Memory B cell (primary cell): ENCODE data around the gene CACNA1C.

Source experiments
- ATAC-seq: fragments of 150-1000 bp; cut with Tn5 transposase; 2 replicates; pipeline ENCODE4 v1.10.0; 2021; ENCODE audit warnings: low read depth, mild to moderate bottlenecking, moderate library complexity
- DNase-seq, 2 donors: peaks; one replicate each; pipeline ENCODE4 v3.0.0; 2022; ENCODE audit warnings: low spot score in 2 of 2
- H3K27ac Mint-ChIP-seq: one replicate; pipeline ENCODE4 v1.8.0; 2022; ENCODE audit warnings: mild to moderate bottlenecking, moderate library complexity, mixed read lengths
- H3K27me3 Mint-ChIP-seq: one replicate; pipeline ENCODE4 v1.8.0; 2022; ENCODE audit warnings: mixed read lengths
- H3K36me3 Mint-ChIP-seq: one replicate; pipeline ENCODE4 v1.8.0; 2022; ENCODE audit warnings: mild to moderate bottlenecking, mixed read lengths
- H3K4me1 Mint-ChIP-seq: one replicate; pipeline ENCODE4 v1.8.0; 2022; ENCODE audit warnings: mixed read lengths
- H3K4me3 Mint-ChIP-seq: one replicate; pipeline ENCODE4 v1.8.0; 2022; ENCODE audit warnings: mild to moderate bottlenecking, moderate library complexity, mixed read lengths
- H3K9me3 Mint-ChIP-seq: one replicate; pipeline ENCODE4 v1.8.0; 2022; ENCODE audit warnings: mixed read lengths

The CACNA1C gene

GRCh38 chr12:2285462-2285861 is 232.7 kb downstream of the CACNA1C start:
- DNase-seq (no peak), ATAC-seq (no peak)
- H3K4me3 Mint-ChIP-seq: no peak overlapping the region
- peaks cover 6% of the 10 kb centered on the region for H3K9me3 Mint-ChIP-seq
- peaks cover 6% of the 10 kb centered on the region for H3K27me3 Mint-ChIP-seq
- no peaks in the 10 kb centered on the region for H3K4me1 Mint-ChIP-seq
- no peak overlapping the region for H3K27ac Mint-ChIP-seq
- peaks cover 2% of the 10 kb centered on the region for H3K36me3 Mint-ChIP-seq

GRCh38 chr12:2286047-2286446 is 233.3 kb downstream of the CACNA1C start:
- no peaks in the 10 kb centered on the region for H3K4me1 Mint-ChIP-seq
- no peak for ATAC-seq
- peaks cover 4% of the 10 kb centered on the region for H3K9me3 Mint-ChIP-seq
- no peak overlapping the region for H3K4me3 Mint-ChIP-seq
- H3K27me3 Mint-ChIP-seq: peaks cover 5% of the 10 kb centered on the region
- no peak for DNase-seq
- no peak overlapping the region for H3K27ac Mint-ChIP-seq
- peaks cover 1% of the 10 kb centered on the region for H3K36me3 Mint-ChIP-seq

GRCh38 chr12:2286461-2287131 is 233.8 kb downstream of the CACNA1C start:
- Mint-ChIP-seq H3K9me3 (no peaks in the 10 kb centered on the region), H3K27ac (no peak overlapping the region), H3K4me1 (no peaks in the 10 kb centered on the region), H3K36me3 (no peaks in the 10 kb centered on the region), H3K27me3 (peaks cover 4% of the 10 kb centered on the region), H3K4me3 (no peak overlapping the region)
- DNase-seq: no peak
- no peak for ATAC-seq

- Mint-ChIP-seq H3K27ac (no peak overlapping the region), H3K4me1 (no peaks in the 10 kb centered on the region), H3K27me3 (peaks cover 4% of the 10 kb centered on the region), H3K36me3 (no peaks in the 10 kb centered on the region), H3K4me3 (no peak overlapping the region), H3K9me3 (no peaks in the 10 kb centered on the region)
- DNase-seq (no peak), ATAC-seq (no peak)
These were observed 234.4 kb downstream of the CACNA1C start for GRCh38 chr12:2287151-2287550.

- Mint-ChIP-seq H3K4me1 (no peaks in the 10 kb centered on the region), H3K27me3 (peaks cover 4% of the 10 kb centered on the region), H3K4me3 (no peak overlapping the region), H3K36me3 (no peaks in the 10 kb centered on the region), H3K9me3 (no peaks in the 10 kb centered on the region), H3K27ac (no peak overlapping the region)
- no peak for ATAC-seq
- DNase-seq: no peak
These were observed 234.8 kb downstream of the CACNA1C start for GRCh38 chr12:2287589-2287988.

- DNase-seq (no peak), ATAC-seq (no peak)
- Mint-ChIP-seq H3K36me3 (no peaks in the 10 kb centered on the region), H3K9me3 (no peaks in the 10 kb centered on the region), H3K4me3 (no peak overlapping the region), H3K4me1 (no peaks in the 10 kb centered on the region), H3K27me3 (peaks cover 4% of the 10 kb centered on the region), H3K27ac (no peak overlapping the region)
These were observed 235.2 kb downstream of the CACNA1C start for GRCh38 chr12:2288001-2288400.

- DNase-seq (no peak), ATAC-seq (no peak)
- no peaks in the 10 kb centered on the region for H3K4me1 Mint-ChIP-seq
- H3K27ac Mint-ChIP-seq: no peak overlapping the region
- no peak overlapping the region for H3K4me3 Mint-ChIP-seq
- no peaks in the 10 kb centered on the region for H3K36me3 Mint-ChIP-seq
- H3K27me3 Mint-ChIP-seq: peaks cover 4% of the 10 kb centered on the region
- no peaks in the 10 kb centered on the region for H3K9me3 Mint-ChIP-seq
These were observed 235.7 kb downstream of the CACNA1C start for GRCh38 chr12:2288471-2288870.

GRCh38 chr12:2288875-2289274 is 236.1 kb downstream of the CACNA1C start:
- H3K27ac Mint-ChIP-seq: no peak overlapping the region
- H3K4me1 Mint-ChIP-seq: no peaks in the 10 kb centered on the region
- ATAC-seq: no peak
- no peaks in the 10 kb centered on the region for H3K9me3 Mint-ChIP-seq
- peaks cover 4% of the 10 kb centered on the region for H3K27me3 Mint-ChIP-seq
- no peak overlapping the region for H3K4me3 Mint-ChIP-seq
- DNase-seq: no peak
- no peaks in the 10 kb centered on the region for H3K36me3 Mint-ChIP-seq

- peaks cover 7% of the 10 kb centered on the region for H3K27me3 Mint-ChIP-seq
- no peak for ATAC-seq
- H3K36me3 Mint-ChIP-seq: no peaks in the 10 kb centered on the region
- H3K4me3 Mint-ChIP-seq: no peak overlapping the region
- H3K9me3 Mint-ChIP-seq: no peaks in the 10 kb centered on the region
- no peak overlapping the region for H3K27ac Mint-ChIP-seq
- H3K4me1 Mint-ChIP-seq: no peaks in the 10 kb centered on the region
- no peak for DNase-seq
These were observed 236.7 kb downstream of the CACNA1C start for GRCh38 chr12:2289525-2289924.

- H3K9me3 Mint-ChIP-seq: no peaks in the 10 kb centered on the region
- no peak overlapping the region for H3K27ac Mint-ChIP-seq
- H3K36me3 Mint-ChIP-seq: no peaks in the 10 kb centered on the region
- peaks cover 8% of the 10 kb centered on the region for H3K27me3 Mint-ChIP-seq
- H3K4me1 Mint-ChIP-seq: peaks cover 3% of the 10 kb centered on the region
- ATAC-seq (no peak), DNase-seq (no peak)
- no peak overlapping the region for H3K4me3 Mint-ChIP-seq
These were observed 237.3 kb downstream of the CACNA1C start for GRCh38 chr12:2290091-2290490.

GRCh38 chr12:2290516-2291065 is 237.8 kb downstream of the CACNA1C start:
- no peak for DNase-seq
- H3K4me3 Mint-ChIP-seq: no peak overlapping the region
- H3K36me3 Mint-ChIP-seq: no peaks in the 10 kb centered on the region
- H3K4me1 Mint-ChIP-seq: peaks cover 6% of the 10 kb centered on the region
- no peaks in the 10 kb centered on the region for H3K9me3 Mint-ChIP-seq
- H3K27ac Mint-ChIP-seq: no peak overlapping the region
- peaks cover 9% of the 10 kb centered on the region for H3K27me3 Mint-ChIP-seq
- no peak for ATAC-seq

GRCh38 chr12:2291182-2291832 is 238.5 kb downstream of the CACNA1C start:
- no peaks in the 10 kb centered on the region for H3K9me3 Mint-ChIP-seq
- H3K27me3 Mint-ChIP-seq: peaks cover 13% of the 10 kb centered on the region
- peaks cover 6% of the 10 kb centered on the region for H3K4me1 Mint-ChIP-seq
- ATAC-seq: peak; percentile 63
- DNase-seq: peak; percentile 41 to 56
- no peak overlapping the region for H3K4me3 Mint-ChIP-seq
- no peaks in the 10 kb centered on the region for H3K36me3 Mint-ChIP-seq
- H3K27ac Mint-ChIP-seq: no peak overlapping the region

- Mint-ChIP-seq H3K27me3 (peaks cover 16% of the 10 kb centered on the region), H3K9me3 (no peaks in the 10 kb centered on the region), H3K4me3 (no peak overlapping the region), H3K36me3 (no peaks in the 10 kb centered on the region), H3K4me1 (peaks cover 6% of the 10 kb centered on the region), H3K27ac (no peak overlapping the region)
- DNase-seq (no peak), ATAC-seq (no peak)
These were observed 239.2 kb downstream of the CACNA1C start for GRCh38 chr12:2291947-2292346.

- DNase-seq (no peak), ATAC-seq (no peak)
- Mint-ChIP-seq H3K9me3 (no peaks in the 10 kb centered on the region), H3K4me1 (peaks cover 6% of the 10 kb centered on the region), H3K27me3 (peaks cover 16% of the 10 kb centered on the region), H3K27ac (no peak overlapping the region), H3K36me3 (no peaks in the 10 kb centered on the region), H3K4me3 (no peak overlapping the region)
These were observed 239.8 kb downstream of the CACNA1C start for GRCh38 chr12:2292560-2292959.
